HepG2 (cell line): ENCODE results near the gene IL3RA. TPM values are rescaled to one million over a fixed set of nuclear protein-coding genes. Genes with fewer than 3 reads are reported as not detected.

Source experiments
- ATAC-seq: fragments of 200-7000 bp; cut with Tn5 transposase; 3 replicates; pipeline ENCODE4 v1.9.1; 2020; ENCODE audit warnings: mild to moderate bottlenecking, moderate library complexity
- BruUV-seq: library from RNA; stranded (reverse); fragments of 400-500 nt; replicated peaks from 2 replicates; lab custom pipeline; 2021; lab: Mats Ljungman, UMichigan
- CTCF ChIA-PET: fragments of 300-600 bp; formaldehyde crosslinking; extraction: SDS; loops from one replicate; lab custom pipeline; 2021; ENCODE audit warnings: low total read pairs, inconsistent platforms, low intra/inter-chr PET ratio; lab: Yijun Ruan, JAX
- POLR2A ChIA-PET: fragments of 350-600 bp; sonication (Branson Sonifier 250); formaldehyde crosslinking; loops from one replicate; lab custom pipeline; 2020; ENCODE audit warnings: antibody characterized with exemption, inconsistent platforms; lab: Yijun Ruan, JAX
- DNase-seq: peaks from one replicate; pipeline ENCODE4 v3.0.0-alpha.2; 2015; ENCODE audit warnings: low spot score
- FAIRE-seq: peaks from 3 replicates; lab custom pipeline; 2011; peaks lifted over from hg19 to GRCh38; lab: Jason Lieb, UNC
- H2AFZ ChIP-seq: one replicate; pipeline ENCODE4 v1.6.1; 2011; ENCODE audit warnings: low read length, inconsistent platforms
- H3K27ac ChIP-seq: fragments of 300-600 bp; 3 replicates; pipeline ENCODE4 v1.8.0; 2011; ENCODE audit warnings: mixed run types, mild to moderate bottlenecking, mixed read lengths, low read length, inconsistent platforms; ENCODE audit not compliant: insufficient read depth; ENCODE audit errors: extremely low read length
- H3K27me3 ChIP-seq, 2 experiments: fragments of 200-600 bp in 1 of 2; 2 replicates in 1 of 2; 3 replicates in 1 of 2; pipeline versions ENCODE4 v1.6.0 to v1.8.0; 2011; ENCODE audit warnings: low read length in 2 of 2, mild to moderate bottlenecking in 2 of 2, moderate library complexity in 2 of 2, inconsistent platforms in 1 of 2; ENCODE audit not compliant: insufficient read depth in 2 of 2, control insufficient read depth in 1 of 2
- H3K36me3 ChIP-seq, 2 experiments: fragments of 200-600 bp in 1 of 2; replicated peaks in 1 of 2; 2 replicates in 1 of 2; 3 replicates in 1 of 2; pipeline versions ENCODE4 v1.5.1 to v1.8.0; 2011; ENCODE audit warnings: low read length in 2 of 2, inconsistent platforms in 1 of 2; ENCODE audit not compliant: insufficient read depth in 2 of 2, control insufficient read depth in 1 of 2
- H3K4me1 ChIP-seq: 2 replicates; pipeline ENCODE4 v1.5.1; 2012; ENCODE audit warnings: low read length, inconsistent platforms; ENCODE audit not compliant: insufficient read depth
- H3K4me2 ChIP-seq: 2 replicates; pipeline ENCODE4 v1.6.0; 2011; ENCODE audit warnings: low read depth, low read length, inconsistent platforms
- H3K4me3 ChIP-seq, 3 experiments: fragments of 200-600 bp in 1 of 3; sonication (generic), shearing (Covaris generic) in 1 of 3; replicated peaks in 1 of 3; 2 replicates each; pipeline ENCODE4 v1.5.1; 2011 to 2016; ENCODE audit warnings: low read length in 3 of 3, inconsistent platforms in 2 of 3, low read depth in 2 of 3, mild to moderate bottlenecking in 2 of 3, control low read depth in 1 of 3, mixed read lengths in 1 of 3; ENCODE audit not compliant: insufficient read depth in 1 of 3
- H3K79me2 ChIP-seq: one replicate; pipeline ENCODE4 v1.6.1; 2011; ENCODE audit warnings: low read length, inconsistent platforms; ENCODE audit not compliant: insufficient read depth
- H3K9ac ChIP-seq: 2 replicates; pipeline ENCODE4 v1.6.0; 2011; ENCODE audit warnings: mild to moderate bottlenecking, low read depth, low read length, inconsistent platforms; ENCODE audit not compliant: insufficient read depth
- H3K9me3 ChIP-seq: 2 replicates; pipeline ENCODE4 v1.5.1; 2012; ENCODE audit warnings: mild to moderate bottlenecking, low read length
- H4K20me1 ChIP-seq: 2 replicates; pipeline ENCODE4 v1.6.0; 2011; ENCODE audit warnings: inconsistent platforms, mild to moderate bottlenecking, low read length, moderate library complexity; ENCODE audit not compliant: insufficient read depth
- ATRX ChIP-seq: sonication (generic); formaldehyde crosslinking; IDR thresholded peaks from 2 replicates; pipeline ENCODE4 v1.4.0; 2020; ENCODE audit warnings: missing genetic modification reagents, borderline replicate concordance
- BRD4 ChIP-seq: sonication (generic); formaldehyde crosslinking; IDR thresholded peaks from 2 replicates; pipeline ENCODE4 v1.4.0; 2020; ENCODE audit warnings: missing genetic modification reagents
- CBFB ChIP-seq: sonication (generic); formaldehyde crosslinking; IDR thresholded peaks from 2 replicates; pipeline ENCODE4 v1.4.0; 2020; ENCODE audit warnings: missing genetic modification reagents
- EZH2 ChIP-seq: conservative IDR thresholded peaks from 2 replicates; pipeline ENCODE4 v1.6.1; 2012; ENCODE audit warnings: mild to moderate bottlenecking, low read depth, low read length, moderate library complexity
- GPN1 ChIP-seq: sonication (generic); formaldehyde crosslinking; IDR thresholded peaks from 2 replicates; pipeline ENCODE4 v1.5.1; 2020; ENCODE audit warnings: missing genetic modification reagents, borderline replicate concordance
- MAFG ChIP-seq: sonication (generic); formaldehyde crosslinking; IDR thresholded peaks from 2 replicates; pipeline ENCODE4 v1.5.1; 2020; ENCODE audit warnings: mild to moderate bottlenecking, missing genetic modification reagents
- PBX3 ChIP-seq: sonication (generic); formaldehyde crosslinking; IDR thresholded peaks from 2 replicates; pipeline ENCODE4 v1.8.1; 2023; ENCODE audit warnings: missing genetic modification reagents, inconsistent platforms, borderline replicate concordance
- SRSF9 ChIP-seq: fragments of 200-400 bp; formaldehyde crosslinking; IDR thresholded peaks from 2 replicates; pipeline ENCODE4 v1.6.1; 2018; ENCODE audit warnings: borderline replicate concordance, mild to moderate bottlenecking, low read depth, low read length; ENCODE audit not compliant: insufficient read depth, poor library complexity, severe bottlenecking
- TGIF2 ChIP-seq: IDR thresholded peaks from 2 replicates; pipeline ENCODE4 v1.6.1; 2016; ENCODE audit warnings: control low read depth, missing compliant biosample characterization
- ZNF280D ChIP-seq: sonication (generic); formaldehyde crosslinking; IDR thresholded peaks from 2 replicates; pipeline ENCODE4 v1.5.1; 2020; ENCODE audit warnings: mild to moderate bottlenecking, missing genetic modification reagents
- ZNF326 ChIP-seq: sonication (generic); formaldehyde crosslinking; IDR thresholded peaks from 2 replicates; pipeline ENCODE4 v1.4.0; 2020; ENCODE audit warnings: missing genetic modification reagents, borderline replicate concordance
- ZNF589 ChIP-seq: sonication (generic); formaldehyde crosslinking; conservative IDR thresholded peaks from 2 replicates; pipeline ENCODE4 v1.8.0; 2022; ENCODE audit warnings: mild to moderate bottlenecking, moderate library complexity, missing genetic modification reagents
- ZNF878 ChIP-seq: sonication (generic); formaldehyde crosslinking; IDR thresholded peaks from 2 replicates; pipeline ENCODE4 v1.8.1; 2023; ENCODE audit warnings: mild to moderate bottlenecking, missing genetic modification reagents, moderate library complexity
- WGBS: methylation state at CpG from one replicate; pipeline ENCODE4 v1.1.6; 2017; ENCODE audit warnings: low lambda C conversion rate; 5-methylcytosine and 5-hydroxymethylcytosine counted together
- in situ Hi-C: cut with HindIII; loops from 2 replicates; pipeline ENCODE4 v1.10.0; 2017; ENCODE audit warnings: low pct_unique_long_range_greater_than_20kb; ENCODE audit not compliant: extremely low pct_ligation_motif_present
- intact Hi-C: fragments of 100-400 bp; cut with micrococcal nuclease; formaldehyde crosslinking; loops from one replicate; pipeline ENCODE4 v1.10.0; 2022; ENCODE audit not compliant: unreplicated experiment
- polyA plus RNA-seq, 8 experiments: library from polyadenylated mRNA; depleted of rRNA in 3 of 8; stranded (reverse) in 7 of 8; unstranded in 1 of 8; fragments of >200 nt; fragmentation: Illumina TruSeq in 4 of 8; extraction: Trizol in 4 of 8; gene quantifications; 2 replicates each; pipeline versions ENCODE4 v1.2.1 to v1.2.3, GENCODE V29; 2011 to 2016; ENCODE audit warnings: low read depth in 4 of 8, missing spikeins in 1 of 8, mixed read lengths in 1 of 8; ENCODE audit not compliant: insufficient read depth in 1 of 8
- total RNA-seq, 5 experiments: library from RNA; depleted of rRNA; stranded (reverse); fragments of >200 nt; fragmentation: Illumina TruSeq; extraction: Trizol; gene quantifications; 2 replicates each; pipeline ENCODE4 v1.2.3, GENCODE V29; 2016; ENCODE audit warnings: low read depth in 1 of 5
- TF ChIP-seq, protein P1 (sequence below): IDR thresholded peaks from 2 replicates; pipeline ENCODE4 v1.6.1; 2016; ENCODE audit warnings: low read depth, missing genetic modification reagents, missing compliant biosample characterization
- TF ChIP-seq, protein P2 (sequence below): sonication (generic); formaldehyde crosslinking; IDR thresholded peaks from 2 replicates; pipeline ENCODE4 v1.4.0; 2020; ENCODE audit warnings: mild to moderate bottlenecking, missing genetic modification reagents

Gene IL3RA
- total and polyA plus RNA-seq, 2 of the 13 experiments (the other 11 are each of a cell fraction or from before 2014, with no cell fraction given): not detected

DNA sequence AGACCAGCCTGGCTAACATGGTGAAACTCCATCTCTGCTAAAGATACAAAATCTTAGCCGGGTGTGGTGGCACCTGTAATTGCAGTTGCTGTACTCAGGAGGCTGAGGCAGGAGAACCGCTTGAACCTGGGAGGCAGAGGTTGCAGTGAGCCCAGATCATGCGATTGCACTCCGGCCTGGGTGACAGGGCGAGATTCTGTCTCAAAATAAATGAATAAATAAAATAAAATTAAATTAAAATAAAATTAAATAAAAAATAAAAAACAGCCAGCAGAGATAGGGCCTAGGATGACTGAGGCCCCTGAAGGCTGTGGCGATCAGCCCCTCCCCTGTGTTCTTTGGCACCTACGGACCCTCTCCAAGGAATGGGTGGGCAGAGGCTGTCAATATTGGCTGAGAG, 22.8 kb upstream of the IL3RA start:
- H3K9me3 ChIP-seq: no peaks in the 10 kb centered on the region
- CTCF ChIA-PET: no interaction called here
- H3K4me3 ChIP-seq: no peak overlapping the region
- WGBS: 29% methylated on average over 7 of the region's 7 CpGs
- no peak overlapping the region for H3K4me2 ChIP-seq
- H3K27ac ChIP-seq: no peak overlapping the region
- ATAC-seq (no peak), FAIRE-seq (no peak), DNase-seq (no peak)
- POLR2A ChIA-PET: no interaction called here
- no peaks in the 10 kb centered on the region for H3K79me2 ChIP-seq
- H3K9ac ChIP-seq: no peak overlapping the region
- TF ChIP-seq, protein P1, sequence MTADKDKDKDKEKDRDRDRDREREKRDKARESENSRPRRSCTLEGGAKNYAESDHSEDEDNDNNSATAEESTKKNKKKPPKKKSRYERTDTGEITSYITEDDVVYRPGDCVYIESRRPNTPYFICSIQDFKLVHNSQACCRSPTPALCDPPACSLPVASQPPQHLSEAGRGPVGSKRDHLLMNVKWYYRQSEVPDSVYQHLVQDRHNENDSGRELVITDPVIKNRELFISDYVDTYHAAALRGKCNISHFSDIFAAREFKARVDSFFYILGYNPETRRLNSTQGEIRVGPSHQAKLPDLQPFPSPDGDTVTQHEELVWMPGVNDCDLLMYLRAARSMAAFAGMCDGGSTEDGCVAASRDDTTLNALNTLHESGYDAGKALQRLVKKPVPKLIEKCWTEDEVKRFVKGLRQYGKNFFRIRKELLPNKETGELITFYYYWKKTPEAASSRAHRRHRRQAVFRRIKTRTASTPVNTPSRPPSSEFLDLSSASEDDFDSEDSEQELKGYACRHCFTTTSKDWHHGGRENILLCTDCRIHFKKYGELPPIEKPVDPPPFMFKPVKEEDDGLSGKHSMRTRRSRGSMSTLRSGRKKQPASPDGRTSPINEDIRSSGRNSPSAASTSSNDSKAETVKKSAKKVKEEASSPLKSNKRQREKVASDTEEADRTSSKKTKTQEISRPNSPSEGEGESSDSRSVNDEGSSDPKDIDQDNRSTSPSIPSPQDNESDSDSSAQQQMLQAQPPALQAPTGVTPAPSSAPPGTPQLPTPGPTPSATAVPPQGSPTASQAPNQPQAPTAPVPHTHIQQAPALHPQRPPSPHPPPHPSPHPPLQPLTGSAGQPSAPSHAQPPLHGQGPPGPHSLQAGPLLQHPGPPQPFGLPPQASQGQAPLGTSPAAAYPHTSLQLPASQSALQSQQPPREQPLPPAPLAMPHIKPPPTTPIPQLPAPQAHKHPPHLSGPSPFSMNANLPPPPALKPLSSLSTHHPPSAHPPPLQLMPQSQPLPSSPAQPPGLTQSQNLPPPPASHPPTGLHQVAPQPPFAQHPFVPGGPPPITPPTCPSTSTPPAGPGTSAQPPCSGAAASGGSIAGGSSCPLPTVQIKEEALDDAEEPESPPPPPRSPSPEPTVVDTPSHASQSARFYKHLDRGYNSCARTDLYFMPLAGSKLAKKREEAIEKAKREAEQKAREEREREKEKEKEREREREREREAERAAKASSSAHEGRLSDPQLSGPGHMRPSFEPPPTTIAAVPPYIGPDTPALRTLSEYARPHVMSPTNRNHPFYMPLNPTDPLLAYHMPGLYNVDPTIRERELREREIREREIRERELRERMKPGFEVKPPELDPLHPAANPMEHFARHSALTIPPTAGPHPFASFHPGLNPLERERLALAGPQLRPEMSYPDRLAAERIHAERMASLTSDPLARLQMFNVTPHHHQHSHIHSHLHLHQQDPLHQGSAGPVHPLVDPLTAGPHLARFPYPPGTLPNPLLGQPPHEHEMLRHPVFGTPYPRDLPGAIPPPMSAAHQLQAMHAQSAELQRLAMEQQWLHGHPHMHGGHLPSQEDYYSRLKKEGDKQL (CRISPR knock-in tag): no peak
- no peak for TF ChIP-seq ATRX
- TF ChIP-seq EZH2: no peak
- TF ChIP-seq GPN1 (CRISPR knock-in tag): no peak
- TF ChIP-seq MAFG (CRISPR knock-in tag): no peak
- no peak for TF ChIP-seq ZNF878 (CRISPR knock-in tag)
- no peak for TF ChIP-seq PBX3 (CRISPR knock-in tag)
- no peak for TF ChIP-seq BRD4
- TF ChIP-seq, protein P2, sequence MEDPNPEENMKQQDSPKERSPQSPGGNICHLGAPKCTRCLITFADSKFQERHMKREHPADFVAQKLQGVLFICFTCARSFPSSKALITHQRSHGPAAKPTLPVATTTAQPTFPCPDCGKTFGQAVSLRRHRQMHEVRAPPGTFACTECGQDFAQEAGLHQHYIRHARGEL (CRISPR knock-in tag): no peak
- TF ChIP-seq ZNF280D: no peak
- TF ChIP-seq CBFB (CRISPR knock-in tag): no peak
- TF ChIP-seq SRSF9: no peak
- TF ChIP-seq TGIF2: no peak
- TF ChIP-seq ZNF326: no peak
- TF ChIP-seq ZNF589 (CRISPR knock-in tag): no peak
- no peaks in the 10 kb centered on the region; a peak in 1 of 5 replicates for H3K27me3 ChIP-seq
- no peaks in the 10 kb centered on the region for H3K4me1 ChIP-seq
- no TSS peak for BruUV-seq
- no peak overlapping the region for H2AFZ ChIP-seq
- no peaks in the 10 kb centered on the region for H4K20me1 ChIP-seq
- in situ Hi-C loops (no loop called here), intact Hi-C loops (no loop called here)
- H3K36me3 ChIP-seq: no peaks in the 10 kb centered on the region
